IMR-90 (cell line): ENCODE data around the gene VDR. TPM values are rescaled to one million over a fixed set of nuclear protein-coding genes. Genes with fewer than 3 reads are reported as not detected.

Experiments
- ATAC-seq: fragments of 200-7000 bp; cut with Tn5 transposase; 2 replicates; pipeline ENCODE4 v1.9.1; 2020; ENCODE audit warnings: low read depth, mild to moderate bottlenecking, moderate library complexity
- BruUV-seq: library from RNA; stranded (reverse); fragments of 400-500 nt; replicated peaks from 2 replicates; lab custom pipeline; 2021; lab: Mats Ljungman, UMichigan
- CTCF ChIA-PET: fragments of 300-600 bp; formaldehyde crosslinking; extraction: SDS; loops from one replicate; lab custom pipeline; 2021; ENCODE audit warnings: antibody characterized with exemption; lab: Yijun Ruan, JAX
- POLR2A ChIA-PET: fragments of 300-600 bp; sonication (Branson Sonifier 250); formaldehyde crosslinking; loops from one replicate; lab custom pipeline; 2022; ENCODE audit warnings: antibody characterized with exemption; ENCODE audit not compliant: unreplicated experiment; lab: Charles Lee
- DNase-seq: peaks from one replicate; pipeline ENCODE4 v3.0.0; 2013
- H2AFZ ChIP-seq: replicated peaks from 2 replicates; pipeline ENCODE3; 2013; ENCODE audit warnings: low read length, mild to moderate bottlenecking; ENCODE audit not compliant: poor library complexity
- H2AK5ac ChIP-seq: 2 replicates; pipeline ENCODE4 v1.6.1; 2013; ENCODE audit warnings: low read depth, low read length, inconsistent platforms
- H2AK9ac ChIP-seq: replicated peaks from 2 replicates; pipeline ENCODE3; 2013; ENCODE audit warnings: mild to moderate bottlenecking, low read depth, low read length, moderate library complexity; ENCODE audit not compliant: poor library complexity
- H2BK120ac ChIP-seq: 2 replicates; pipeline ENCODE4 v1.6.1; 2013; ENCODE audit warnings: low read depth, low read length, inconsistent platforms
- H2BK15ac ChIP-seq: 3 replicates; pipeline ENCODE4 v1.6.1; 2013; ENCODE audit warnings: low read depth, low read length, inconsistent platforms
- H2BK20ac ChIP-seq: 2 replicates; pipeline ENCODE4 v1.6.1; 2013; ENCODE audit warnings: low read depth, mild to moderate bottlenecking, inconsistent platforms, low read length, moderate library complexity
- H2BK5ac ChIP-seq: 2 replicates; pipeline ENCODE4 v1.6.1; 2013; ENCODE audit warnings: mild to moderate bottlenecking, low read depth, low read length, inconsistent platforms; ENCODE audit not compliant: poor library complexity, severe bottlenecking
- H3K14ac ChIP-seq: replicated peaks from 2 replicates; pipeline ENCODE4 v1.6.1; 2013; ENCODE audit warnings: low read depth, low read length, inconsistent platforms
- H3K18ac ChIP-seq: 2 replicates; pipeline ENCODE4 v1.6.1; 2013; ENCODE audit warnings: low read depth, low read length, control low read depth
- H3K23ac ChIP-seq: 2 replicates; pipeline ENCODE4 v1.6.1; 2013; ENCODE audit warnings: low read depth, low read length, inconsistent platforms
- H3K27ac ChIP-seq: 2 replicates; pipeline ENCODE4 v1.5.1; 2013; ENCODE audit warnings: mild to moderate bottlenecking, control low read depth, low read length; ENCODE audit not compliant: insufficient read depth
- H3K27me3 ChIP-seq: 2 replicates; pipeline ENCODE4 v1.6.1; 2013; ENCODE audit warnings: low read length; ENCODE audit not compliant: control insufficient read depth, insufficient read depth
- H3K36me3 ChIP-seq: 2 replicates; pipeline ENCODE4 v1.6.1; 2013; ENCODE audit warnings: low read length, mixed read lengths; ENCODE audit not compliant: control insufficient read depth, insufficient read depth
- H3K4ac ChIP-seq: 2 replicates; pipeline ENCODE4 v1.6.1; 2013; ENCODE audit warnings: low read depth, low read length, inconsistent platforms
- H3K4me1 ChIP-seq: 2 replicates; pipeline ENCODE4 v1.6.1; 2013; ENCODE audit warnings: low read length, mixed read lengths; ENCODE audit not compliant: control insufficient read depth, insufficient read depth
- H3K4me2 ChIP-seq: 2 replicates; pipeline ENCODE4 v1.6.1; 2013; ENCODE audit warnings: low read depth, mild to moderate bottlenecking, control low read depth, low read length, moderate library complexity
- H3K4me3 ChIP-seq: 2 replicates; pipeline ENCODE4 v1.5.1; 2013; ENCODE audit warnings: low read depth, mild to moderate bottlenecking, control low read depth, low read length, moderate library complexity; ENCODE audit not compliant: insufficient read depth
- H3K56ac ChIP-seq: 2 replicates; pipeline ENCODE4 v1.6.1; 2013; ENCODE audit warnings: low read length, inconsistent platforms; ENCODE audit not compliant: insufficient read depth; ENCODE audit errors: extremely low read depth
- H3K79me1 ChIP-seq, 2 experiments: 2 replicates each; pipeline ENCODE4 v1.6.1; 2013; ENCODE audit warnings: low read length in 2 of 2, inconsistent platforms in 1 of 2, low read depth in 1 of 2
- H3K9ac ChIP-seq: 2 replicates; pipeline ENCODE4 v1.6.1; 2013; ENCODE audit warnings: low read depth, low read length, control low read depth
- H3K9me1 ChIP-seq: 2 replicates; pipeline ENCODE4 v1.6.1; 2013; ENCODE audit warnings: low read length, inconsistent platforms; ENCODE audit not compliant: insufficient read depth
- H3K9me3 ChIP-seq: 2 replicates; pipeline ENCODE4 v1.6.1; 2013; ENCODE audit warnings: low read length; ENCODE audit not compliant: control insufficient read depth, insufficient read depth
- H4K20me1 ChIP-seq: 2 replicates; pipeline ENCODE4 v1.6.1; 2013; ENCODE audit warnings: low read length, inconsistent platforms; ENCODE audit not compliant: insufficient read depth
- H4K5ac ChIP-seq: 2 replicates; pipeline ENCODE4 v1.6.1; 2013; ENCODE audit warnings: mild to moderate bottlenecking, low read depth, low read length, control low read depth
- H4K8ac ChIP-seq, 2 experiments: 2 replicates each; pipeline ENCODE4 v1.6.1; 2013; ENCODE audit warnings: low read depth in 2 of 2, low read length in 2 of 2, control low read depth in 1 of 2, inconsistent platforms in 1 of 2
- H4K91ac ChIP-seq: 2 replicates; pipeline ENCODE4 v1.6.1; 2013; ENCODE audit warnings: low read depth, low read length, inconsistent platforms; ENCODE audit not compliant: insufficient read depth
- BHLHE40 ChIP-seq: fragments of 150-350 bp; IDR thresholded peaks from 2 replicates; pipeline ENCODE4 v1.6.1; 2016; ENCODE audit warnings: mild to moderate bottlenecking, low read depth, low read length
- CEBPB ChIP-seq: IDR thresholded peaks from 2 replicates; pipeline ENCODE4 v1.6.1; 2012; ENCODE audit warnings: low read depth, low read length, improper control_type of control experiment
- CHD1 ChIP-seq: IDR thresholded peaks from 2 replicates; pipeline ENCODE4 v1.6.1; 2012; ENCODE audit warnings: low read depth, low read length, improper control_type of control experiment
- FOS ChIP-seq: fragments of 150-350 bp; IDR thresholded peaks from 2 replicates; pipeline ENCODE4 v1.6.1; 2016; ENCODE audit warnings: low read depth, low read length
- MAFK ChIP-seq: IDR thresholded peaks from 2 replicates; pipeline ENCODE4 v1.6.1; 2012; ENCODE audit warnings: low read depth, low read length, improper control_type of control experiment
- MAZ ChIP-seq: IDR thresholded peaks from 2 replicates; pipeline ENCODE4 v1.6.1; 2012; ENCODE audit warnings: low read depth, mild to moderate bottlenecking, low read length, improper control_type of control experiment, moderate library complexity, borderline replicate concordance
- MXI1 ChIP-seq: IDR thresholded peaks from 2 replicates; pipeline ENCODE4 v1.6.1; 2012; ENCODE audit warnings: low read depth, mild to moderate bottlenecking, low read length, moderate library complexity, borderline replicate concordance
- NFE2L2 ChIP-seq: fragments of 150-350 bp; IDR thresholded peaks from 2 replicates; pipeline ENCODE4 v1.6.1; 2016; ENCODE audit warnings: low read depth, mild to moderate bottlenecking, low read length
- RCOR1 ChIP-seq: IDR thresholded peaks from 2 replicates; pipeline ENCODE4 v1.6.1; 2012; ENCODE audit warnings: mild to moderate bottlenecking, low read length, improper control_type of control experiment; ENCODE audit not compliant: insufficient replicate concordance
- RFX5 ChIP-seq: IDR thresholded peaks from 2 replicates; pipeline ENCODE4 v1.8.0; 2012; ENCODE audit warnings: low read depth, mild to moderate bottlenecking, low read length, moderate library complexity
- SMC3 ChIP-seq: fragments of 150-350 bp; IDR thresholded peaks from 2 replicates; pipeline ENCODE4 v1.6.1; 2016; ENCODE audit warnings: low read depth, mild to moderate bottlenecking, antibody characterized with exemption, low read length, moderate library complexity
- WGBS, 2 experiments: methylation state at CpG; one replicate each; pipeline versions ENCODE4 v1.1.5 to v1.1.7; 2013; ENCODE audit warnings: missing lambda C conversion rate in 2 of 2; ENCODE audit not compliant: insufficient read length in 1 of 2; ENCODE audit errors: extremely low coverage in 2 of 2; 5-methylcytosine and 5-hydroxymethylcytosine counted together
- dilution Hi-C: fragments of 300-500 bp; cut with HindIII; formaldehyde crosslinking; loops from one replicate; pipeline ENCODE4 v1.14.3; 2018; ENCODE audit warnings: low sequenced_read_pairs; ENCODE audit not compliant: unreplicated experiment
- in situ Hi-C: fragments of 300-500 bp; cut with MboI; formaldehyde crosslinking; loops from 3 replicates; pipeline ENCODE4 v1.14.3; 2019; ENCODE audit warnings: low sequenced_read_pairs, inconsistent platforms, mixed read lengths
- intact Hi-C: fragments of 100-400 bp; cut with micrococcal nuclease; formaldehyde crosslinking; loops from 2 replicates; pipeline ENCODE4 v1.10.0; 2022
- polyA plus RNA-seq, 3 experiments: library from polyadenylated mRNA; depleted of rRNA; stranded (reverse); fragments of >200 nt; gene quantifications; 2 replicates each; pipeline ENCODE4 v1.2.3, GENCODE V29; 2012; ENCODE audit warnings: low replicate concordance in 1 of 3
- total RNA-seq: library from RNA; depleted of rRNA; stranded (reverse); fragments of >200 nt; gene quantifications from 2 replicates; pipeline ENCODE4 v1.2.3, GENCODE V29; 2012
- TF ChIP-seq, protein P1 (sequence below): fragments of 150-350 bp; IDR thresholded peaks from 2 replicates; pipeline ENCODE4 v1.6.1; 2016; ENCODE audit warnings: low read depth, mild to moderate bottlenecking, low read length, moderate library complexity, borderline replicate concordance
- TF ChIP-seq, protein P2 (sequence below): conservative IDR thresholded peaks from 2 replicates; pipeline ENCODE4 v1.5.1; 2012; ENCODE audit warnings: mild to moderate bottlenecking, low read depth, low read length, improper control_type of control experiment
- TF ChIP-seq, protein P3 (sequence below): fragments of 150-350 bp; IDR thresholded peaks from 2 replicates; pipeline ENCODE4 v1.6.1; 2017; ENCODE audit warnings: mild to moderate bottlenecking, antibody characterized with exemption, low read length, low read depth

VDR gene
- total and polyA plus RNA-seq, 2 of the 4 experiments (the other 2 are of a cell fraction), result 5.4 to 8.5 TPM

DNA sequence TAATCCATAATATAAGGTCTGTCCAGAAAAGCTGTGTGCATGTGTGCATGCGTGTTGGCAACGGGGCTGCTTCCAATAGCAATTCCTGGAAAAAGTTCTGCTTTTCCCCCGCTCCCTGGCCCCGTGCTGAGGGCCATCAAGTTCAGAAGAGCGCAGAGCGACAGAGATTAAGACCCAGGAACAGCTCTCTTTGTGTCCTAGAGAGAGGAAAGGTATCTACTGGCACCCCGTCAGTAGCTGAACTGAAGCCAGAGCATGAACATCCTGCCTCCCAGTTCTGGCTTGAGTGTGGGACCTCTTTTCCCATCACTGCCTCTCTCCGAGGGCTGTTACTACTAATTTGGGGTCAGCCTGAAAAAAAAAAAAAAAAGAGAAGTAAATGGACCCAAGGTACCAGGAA is 100.6 kb downstream of the VDR start:
- H4K5ac ChIP-seq, result no peak overlapping the region
- H3K9me1 ChIP-seq, result peaks cover 40% of the 10 kb centered on the region
- no peak overlapping the region for H2BK20ac ChIP-seq
- H3K9me3 ChIP-seq, result no peaks in the 10 kb centered on the region
- no peak overlapping the region for H3K4me2 ChIP-seq
- in situ Hi-C loops (no loop called here), dilution Hi-C loops (no loop called here), intact Hi-C loops (no loop called here)
- ChIA-PET CTCF (interaction anchor here (0.9 kb wide), 1 partner anchor 34 kb away, joined by 3 read pairs; no protein-coding TSS in a partner anchor), POLR2A (interaction anchor here (1.4 kb wide), 1 partner anchor 16 kb away, joined by 4 read pairs; the partner anchor contains the start of gene HDAC7)
- no peak overlapping the region for H3K18ac ChIP-seq
- no peak overlapping the region for H3K14ac ChIP-seq
- H2BK15ac ChIP-seq, result no peak overlapping the region
- H3K9ac ChIP-seq, result no peak overlapping the region
- no CpG with 5 or more reads among the region's 8 CpGs for WGBS, 2 experiments
- H2AK9ac ChIP-seq, result no peak overlapping the region
- peaks cover 22% of the 10 kb centered on the region for H3K36me3 ChIP-seq
- no peak overlapping the region for H2BK120ac ChIP-seq
- no peak overlapping the region for H4K8ac ChIP-seq
- no peak overlapping the region for H3K23ac ChIP-seq
- BruUV-seq, result no TSS peak
- H4K20me1 ChIP-seq, result peaks cover 99% of the 10 kb centered on the region
- H3K4ac ChIP-seq, result no peak overlapping the region
- H3K4me1 ChIP-seq, result peaks cover 57% of the 10 kb centered on the region
- no peak for ATAC-seq
- no peak overlapping the region for H3K4me3 ChIP-seq
- H2AK5ac ChIP-seq, result no peak overlapping the region
- H4K91ac ChIP-seq, result no peak overlapping the region
- no peak overlapping the region for H2BK5ac ChIP-seq
- peaks cover 19 to 97% of the 10 kb centered on the region in 2 experiments for H3K79me1 ChIP-seq
- H3K27ac ChIP-seq, result no peak overlapping the region
- H3K56ac ChIP-seq, result no peak overlapping the region
- no peak for DNase-seq
- no peaks in the 10 kb centered on the region for H3K27me3 ChIP-seq
- no peak overlapping the region for H2AFZ ChIP-seq
- TF ChIP-seq BHLHE40 (no peak), CEBPB (no peak), NFE2L2 (no peak), MAFK (no peak), MXI1 (no peak), RCOR1 (no peak), SMC3 (no peak), MAZ (no peak), CHD1 (no peak), FOS (no peak), RFX5 (no peak)
- TF ChIP-seq, protein P1, sequence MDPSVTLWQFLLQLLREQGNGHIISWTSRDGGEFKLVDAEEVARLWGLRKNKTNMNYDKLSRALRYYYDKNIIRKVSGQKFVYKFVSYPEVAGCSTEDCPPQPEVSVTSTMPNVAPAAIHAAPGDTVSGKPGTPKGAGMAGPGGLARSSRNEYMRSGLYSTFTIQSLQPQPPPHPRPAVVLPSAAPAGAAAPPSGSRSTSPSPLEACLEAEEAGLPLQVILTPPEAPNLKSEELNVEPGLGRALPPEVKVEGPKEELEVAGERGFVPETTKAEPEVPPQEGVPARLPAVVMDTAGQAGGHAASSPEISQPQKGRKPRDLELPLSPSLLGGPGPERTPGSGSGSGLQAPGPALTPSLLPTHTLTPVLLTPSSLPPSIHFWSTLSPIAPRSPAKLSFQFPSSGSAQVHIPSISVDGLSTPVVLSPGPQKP, result no peak
- TF ChIP-seq, protein P2, sequence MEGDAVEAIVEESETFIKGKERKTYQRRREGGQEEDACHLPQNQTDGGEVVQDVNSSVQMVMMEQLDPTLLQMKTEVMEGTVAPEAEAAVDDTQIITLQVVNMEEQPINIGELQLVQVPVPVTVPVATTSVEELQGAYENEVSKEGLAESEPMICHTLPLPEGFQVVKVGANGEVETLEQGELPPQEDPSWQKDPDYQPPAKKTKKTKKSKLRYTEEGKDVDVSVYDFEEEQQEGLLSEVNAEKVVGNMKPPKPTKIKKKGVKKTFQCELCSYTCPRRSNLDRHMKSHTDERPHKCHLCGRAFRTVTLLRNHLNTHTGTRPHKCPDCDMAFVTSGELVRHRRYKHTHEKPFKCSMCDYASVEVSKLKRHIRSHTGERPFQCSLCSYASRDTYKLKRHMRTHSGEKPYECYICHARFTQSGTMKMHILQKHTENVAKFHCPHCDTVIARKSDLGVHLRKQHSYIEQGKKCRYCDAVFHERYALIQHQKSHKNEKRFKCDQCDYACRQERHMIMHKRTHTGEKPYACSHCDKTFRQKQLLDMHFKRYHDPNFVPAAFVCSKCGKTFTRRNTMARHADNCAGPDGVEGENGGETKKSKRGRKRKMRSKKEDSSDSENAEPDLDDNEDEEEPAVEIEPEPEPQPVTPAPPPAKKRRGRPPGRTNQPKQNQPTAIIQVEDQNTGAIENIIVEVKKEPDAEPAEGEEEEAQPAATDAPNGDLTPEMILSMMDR, result no peak
- TF ChIP-seq, protein P3, sequence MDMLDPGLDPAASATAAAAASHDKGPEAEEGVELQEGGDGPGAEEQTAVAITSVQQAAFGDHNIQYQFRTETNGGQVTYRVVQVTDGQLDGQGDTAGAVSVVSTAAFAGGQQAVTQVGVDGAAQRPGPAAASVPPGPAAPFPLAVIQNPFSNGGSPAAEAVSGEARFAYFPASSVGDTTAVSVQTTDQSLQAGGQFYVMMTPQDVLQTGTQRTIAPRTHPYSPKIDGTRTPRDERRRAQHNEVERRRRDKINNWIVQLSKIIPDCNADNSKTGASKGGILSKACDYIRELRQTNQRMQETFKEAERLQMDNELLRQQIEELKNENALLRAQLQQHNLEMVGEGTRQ, result no peak
